Endothelial cell of umbilical vein (primary cell): ENCODE results near the gene NFATC2. TPM values are rescaled to one million over a fixed set of nuclear protein-coding genes. Genes with fewer than 3 reads are reported as not detected.

Source experiments
- BruUV-seq: library from RNA; stranded (reverse); fragments of 400-500 nt; replicated peaks from 2 replicates; lab custom pipeline; 2021; lab: Mats Ljungman, UMichigan
- CTCF ChIA-PET: fragments of 300-600, 350-600 bp; sonication (Branson Sonifier 250); formaldehyde crosslinking; loops from one replicate; lab custom pipeline; 2021; ENCODE audit warnings: antibody characterized with exemption, inconsistent platforms; lab: Charles Lee
- POLR2A ChIA-PET: fragments of 300-600, 350-600 bp; sonication (Branson Sonifier 250); formaldehyde crosslinking; loops from one replicate; lab custom pipeline; 2021; ENCODE audit warnings: antibody characterized with exemption, inconsistent platforms; lab: Charles Lee
- DNase-seq: peaks from one replicate; pipeline ENCODE4 v3.0.0-alpha.2; 2011; ENCODE audit warnings: low read depth, low spot score
- FAIRE-seq: peaks from 2 replicates; lab custom pipeline; 2011; peaks lifted over from hg19 to GRCh38; lab: Jason Lieb, UNC
- H2AFZ ChIP-seq: 2 replicates; pipeline ENCODE4 v1.6.0; 2012; ENCODE audit warnings: low read depth, low read length, control low read depth, inconsistent platforms
- H3K27ac ChIP-seq: 2 replicates; pipeline ENCODE4 v1.5.1; 2011; ENCODE audit warnings: low read depth, mild to moderate bottlenecking, control low read depth, low read length, moderate library complexity; ENCODE audit not compliant: insufficient read depth
- H3K27me3 ChIP-seq, 2 experiments: 2 replicates each; pipeline versions ENCODE4 v1.6.0 to v1.6.1; 2011; ENCODE audit warnings: low read length in 2 of 2, mixed read lengths in 1 of 2; ENCODE audit not compliant: control insufficient read depth in 2 of 2, insufficient read depth in 2 of 2
- H3K36me3 ChIP-seq, 2 experiments: 2 replicates in 1 of 2; 3 replicates in 1 of 2; pipeline ENCODE4 v1.5.1; 2011; ENCODE audit warnings: low read length in 2 of 2, mild to moderate bottlenecking in 1 of 2, moderate library complexity in 1 of 2; ENCODE audit not compliant: control insufficient read depth in 2 of 2, insufficient read depth in 2 of 2; ENCODE audit errors: extremely low read depth in 1 of 2
- H3K4me1 ChIP-seq: 3 replicates; pipeline ENCODE4 v1.5.1; 2011; ENCODE audit warnings: mild to moderate bottlenecking, low read length; ENCODE audit not compliant: control insufficient read depth, insufficient read depth; ENCODE audit errors: extremely low read depth
- H3K4me2 ChIP-seq: 2 replicates; pipeline ENCODE4 v1.6.1; 2011; ENCODE audit warnings: low read length, control low read depth, mixed read lengths; ENCODE audit not compliant: insufficient read depth
- H3K4me3 ChIP-seq, 3 experiments: fragments of 200-600 bp in 1 of 3; sonication (generic), shearing (Covaris generic) in 1 of 3; replicated peaks in 1 of 3; 2 replicates each; pipeline ENCODE4 v1.5.1; 2011 to 2016; ENCODE audit warnings: control low read depth in 3 of 3, low read length in 3 of 3, mild to moderate bottlenecking in 2 of 3, inconsistent platforms in 1 of 3, low read depth in 1 of 3, moderate library complexity in 1 of 3; ENCODE audit not compliant: insufficient read depth in 1 of 3
- H3K79me2 ChIP-seq: 2 replicates; pipeline ENCODE4 v1.6.0; 2012; ENCODE audit warnings: low read length, inconsistent platforms; ENCODE audit not compliant: control insufficient read depth, insufficient read depth
- H3K9ac ChIP-seq: replicated peaks from 2 replicates; pipeline ENCODE3; 2011; ENCODE audit warnings: low read length, control low read depth; ENCODE audit not compliant: insufficient read depth; ENCODE audit errors: extremely low read depth
- H3K9me1 ChIP-seq: replicated peaks from 3 replicates; pipeline ENCODE4 v1.6.0; 2011; ENCODE audit warnings: mild to moderate bottlenecking, low read length; ENCODE audit not compliant: control insufficient read depth, insufficient read depth; ENCODE audit errors: extremely low read depth
- H3K9me3 ChIP-seq: replicated peaks from 2 replicates; pipeline ENCODE4 v1.5.1; 2012; ENCODE audit warnings: low read length, inconsistent platforms; ENCODE audit not compliant: control insufficient read depth, insufficient read depth
- H4K20me1 ChIP-seq: replicated peaks from 2 replicates; pipeline ENCODE3; 2011; ENCODE audit warnings: mild to moderate bottlenecking, low read length; ENCODE audit not compliant: control insufficient read depth, insufficient read depth; ENCODE audit errors: extremely low read depth
- EZH2 ChIP-seq: IDR thresholded peaks from 2 replicates; pipeline ENCODE4 v1.6.1; 2012; ENCODE audit warnings: borderline replicate concordance, low read depth, mild to moderate bottlenecking, moderate library complexity, low read length, inconsistent platforms; ENCODE audit not compliant: severe bottlenecking
- FOS ChIP-seq: IDR thresholded peaks from 2 replicates; pipeline ENCODE4 v1.6.1; 2011; ENCODE audit warnings: mild to moderate bottlenecking, low read length, moderate library complexity, borderline replicate concordance; ENCODE audit not compliant: insufficient read depth
- GATA2 ChIP-seq: IDR thresholded peaks from 2 replicates; pipeline ENCODE4 v1.7.0; 2011; ENCODE audit warnings: low read depth, mild to moderate bottlenecking, moderate library complexity, mixed read lengths, low read length; ENCODE audit not compliant: insufficient read length, insufficient read depth
- JUN ChIP-seq: IDR thresholded peaks from 2 replicates; pipeline ENCODE4 v1.6.1; 2011; ENCODE audit warnings: borderline replicate concordance, low read depth; ENCODE audit not compliant: insufficient read length, insufficient read depth
- MYC ChIP-seq: IDR thresholded peaks from one replicate; pipeline ENCODE4 v1.6.1; 2011; ENCODE audit warnings: mild to moderate bottlenecking, low read depth, low read length
- POLR2A ChIP-seq: IDR thresholded peaks from 2 replicates; pipeline ENCODE4 v1.6.1; 2012; ENCODE audit warnings: low read depth, mild to moderate bottlenecking, control low read depth, low read length
- POLR2AphosphoS5 ChIP-seq: IDR thresholded peaks from 2 replicates; pipeline ENCODE4 v1.6.1; 2012; ENCODE audit warnings: low read depth, mild to moderate bottlenecking, control low read depth, low read length, moderate library complexity; ENCODE audit not compliant: insufficient read depth
- dilution Hi-C: fragments of 300-500 bp; cut with MboI; formaldehyde crosslinking; loops from one replicate; pipeline ENCODE4 v1.15.0; 2019; ENCODE audit warnings: low sequenced_read_pairs; ENCODE audit not compliant: extremely low pct_ligation_motif_present
- intact Hi-C: fragments of 100-400 bp; cut with micrococcal nuclease; formaldehyde crosslinking; loops from one replicate; pipeline ENCODE4 v1.10.0; 2022
- polyA plus RNA-seq, 4 experiments: library from polyadenylated mRNA; depleted of rRNA in 3 of 4; stranded (reverse) in 3 of 4; unstranded in 1 of 4; fragments of >200 nt; gene quantifications; 2 replicates each; pipeline versions ENCODE4 v1.2.1 to v1.2.3, GENCODE V29; 2011 to 2012; ENCODE audit warnings: missing spikeins in 1 of 4
- total RNA-seq: library from RNA; stranded (reverse); gene quantifications from 2 replicates; pipeline ENCODE4 v1.2.3, GENCODE V29; 2021
- TF ChIP-seq, protein P1 (sequence below): IDR thresholded peaks from 2 replicates; pipeline ENCODE4 v1.6.1; 2011; ENCODE audit not compliant: insufficient read depth, insufficient read length
- TF ChIP-seq, protein P2 (sequence below), 2 donors: IDR thresholded peaks; 1 replicate in 1 of 2; 2 replicates in 1 of 2; pipeline ENCODE4 v1.5.1; 2011; ENCODE audit warnings: low read length in 2 of 2, mild to moderate bottlenecking in 2 of 2, moderate library complexity in 2 of 2, control low read depth in 1 of 2, inconsistent platforms in 1 of 2, low read depth in 1 of 2; ENCODE audit not compliant: insufficient read depth in 1 of 2; ENCODE audit errors: extremely low read depth in 1 of 2

NFATC2 gene
- total and polyA plus RNA-seq, 2 donors (not counting 3 experiments of a cell fraction or from before 2014, with no cell fraction given): 3.1 to 13.0 TPM

- Histone ChIP-seq H3K9me3 (no peaks in the 10 kb centered on the region), H3K27me3 (no peaks in the 10 kb centered on the region), H4K20me1 (no peaks in the 10 kb centered on the region), H3K79me2 (no peaks in the 10 kb centered on the region), H2AFZ (no peak overlapping the region), H3K36me3 (peaks cover 0 to 2% of the 10 kb centered on the region in 2 experiments), H3K4me2 (no peak overlapping the region), H3K4me1 (peaks cover 3% of the 10 kb centered on the region), H3K9ac (no peak overlapping the region), H3K9me1 (no peaks in the 10 kb centered on the region), H3K27ac (no peak overlapping the region), H3K4me3 (no peak overlapping the region)
- peak; percentile 71 for FAIRE-seq
- dilution Hi-C loops (loop anchor here (25.0 kb wide), 1 partner anchor 187 kb away; no protein-coding TSS in a partner anchor), intact Hi-C loops (no loop called here)
- no peak for DNase-seq
- TF ChIP-seq, protein P1, sequence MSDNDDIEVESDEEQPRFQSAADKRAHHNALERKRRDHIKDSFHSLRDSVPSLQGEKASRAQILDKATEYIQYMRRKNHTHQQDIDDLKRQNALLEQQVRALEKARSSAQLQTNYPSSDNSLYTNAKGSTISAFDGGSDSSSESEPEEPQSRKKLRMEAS: no peak
- CTCF ChIA-PET: interaction anchor here (0.6 to 1.7 kb wide), 3 partner anchors 10 to 15 kb away, joined by 3 to 6 read pairs (median 3); no protein-coding TSS in a partner anchor
- BruUV-seq: no TSS peak
- POLR2A ChIA-PET: interaction anchor here (1.6 kb wide), 1 partner anchor 12 kb away, joined by 4 read pairs; no protein-coding TSS in a partner anchor
Observed at GRCh38 chr20:51400051-51400926, 142.2 kb downstream of the NFATC2 start.

DNA sequence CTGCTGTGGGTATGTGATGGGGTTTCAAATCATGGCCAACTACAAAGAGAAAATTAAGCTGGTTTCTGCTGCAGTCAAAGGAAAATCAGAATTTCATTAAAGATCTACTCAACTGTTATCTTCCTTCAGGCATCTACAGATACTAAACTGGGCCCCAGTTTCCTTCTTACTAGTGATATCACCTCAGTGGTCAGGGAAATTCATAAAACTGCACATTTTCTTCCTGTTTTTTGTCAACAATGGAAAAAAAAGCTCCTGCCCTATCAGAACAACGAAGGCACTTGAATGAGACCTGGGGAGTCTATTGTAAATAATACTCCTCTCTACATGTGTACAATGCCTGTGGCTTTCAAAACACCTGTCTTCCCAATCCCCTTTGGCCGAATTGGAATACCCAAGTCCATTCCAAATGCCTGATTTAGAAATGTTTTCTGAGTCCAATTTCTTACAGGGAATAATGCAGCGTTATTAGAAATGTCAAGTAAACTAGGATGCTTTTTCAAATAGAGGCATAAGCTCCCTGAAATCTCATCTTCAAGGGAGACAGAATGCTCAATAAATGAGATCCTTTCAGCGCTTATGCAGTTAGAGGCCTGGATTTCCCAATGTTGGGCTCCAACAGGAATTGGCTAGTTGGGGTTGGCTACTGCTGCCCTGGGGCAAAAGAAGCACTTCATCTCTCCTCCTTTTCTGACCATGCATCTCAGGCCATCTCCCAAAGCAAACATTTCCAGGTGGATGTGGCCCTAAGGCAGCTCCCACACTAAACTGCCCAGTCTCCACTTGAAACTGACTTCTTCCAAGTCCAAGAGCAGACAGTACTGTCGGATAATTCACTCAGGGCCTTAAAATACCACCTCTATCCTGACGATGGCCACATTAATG, 143.3 kb downstream of the NFATC2 start:
- Histone ChIP-seq H3K27ac (no peak overlapping the region), H3K4me2 (no peak overlapping the region), H3K79me2 (no peaks in the 10 kb centered on the region), H3K27me3 (no peaks in the 10 kb centered on the region), H4K20me1 (no peaks in the 10 kb centered on the region), H2AFZ (no peak overlapping the region), H3K36me3 (no peaks in the 10 kb centered on the region), H3K9me3 (no peaks in the 10 kb centered on the region), H3K4me3 (no peak overlapping the region), H3K9ac (no peak overlapping the region), H3K4me1 (peaks cover 4% of the 10 kb centered on the region), H3K9me1 (no peaks in the 10 kb centered on the region)
- no peak for TF ChIP-seq JUN
- no peak for TF ChIP-seq MYC
- no peak for TF ChIP-seq POLR2AphosphoS5
- TF ChIP-seq EZH2: no peak
- no peak for TF ChIP-seq FOS
- TF ChIP-seq POLR2A: no peak
- TF ChIP-seq, protein P2, sequence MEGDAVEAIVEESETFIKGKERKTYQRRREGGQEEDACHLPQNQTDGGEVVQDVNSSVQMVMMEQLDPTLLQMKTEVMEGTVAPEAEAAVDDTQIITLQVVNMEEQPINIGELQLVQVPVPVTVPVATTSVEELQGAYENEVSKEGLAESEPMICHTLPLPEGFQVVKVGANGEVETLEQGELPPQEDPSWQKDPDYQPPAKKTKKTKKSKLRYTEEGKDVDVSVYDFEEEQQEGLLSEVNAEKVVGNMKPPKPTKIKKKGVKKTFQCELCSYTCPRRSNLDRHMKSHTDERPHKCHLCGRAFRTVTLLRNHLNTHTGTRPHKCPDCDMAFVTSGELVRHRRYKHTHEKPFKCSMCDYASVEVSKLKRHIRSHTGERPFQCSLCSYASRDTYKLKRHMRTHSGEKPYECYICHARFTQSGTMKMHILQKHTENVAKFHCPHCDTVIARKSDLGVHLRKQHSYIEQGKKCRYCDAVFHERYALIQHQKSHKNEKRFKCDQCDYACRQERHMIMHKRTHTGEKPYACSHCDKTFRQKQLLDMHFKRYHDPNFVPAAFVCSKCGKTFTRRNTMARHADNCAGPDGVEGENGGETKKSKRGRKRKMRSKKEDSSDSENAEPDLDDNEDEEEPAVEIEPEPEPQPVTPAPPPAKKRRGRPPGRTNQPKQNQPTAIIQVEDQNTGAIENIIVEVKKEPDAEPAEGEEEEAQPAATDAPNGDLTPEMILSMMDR (IDR thresholded peaks at IDR 0.05; ENCODE audit: extremely low read depth in 1 of 2, insufficient read depth in 1 of 2, low read depth in 1 of 2, low read length in 2 of 2): no peak
- no peak for TF ChIP-seq GATA2
- TF ChIP-seq, protein P1: no peak
- DNase-seq (no peak), FAIRE-seq (no peak)
- BruUV-seq: no TSS peak
- CTCF ChIA-PET: interaction anchor here (1.5 kb wide), 1 partner anchor 10 kb away, joined by 6 read pairs; no protein-coding TSS in a partner anchor
- dilution Hi-C loops (no loop called here), intact Hi-C loops (no loop called here)
- POLR2A ChIA-PET: no interaction called here
